SK-N-SH (cell line): ENCODE results near the gene LRRC15. TPM values are rescaled to one million over a fixed set of nuclear protein-coding genes. Genes with fewer than 3 reads are reported as not detected.

Source experiments
- CTCF ChIA-PET: fragments of 300-600, 350-600 bp; formaldehyde crosslinking; extraction: SDS; loops from one replicate; lab custom pipeline; 2021; lab: Yijun Ruan, JAX
- POLR2A ChIA-PET: fragments of 350-600 bp; sonication (Branson Sonifier 250); formaldehyde crosslinking; extraction: SDS; loops from one replicate; lab custom pipeline; 2020; ENCODE audit warnings: antibody characterized with exemption, inconsistent platforms; lab: Yijun Ruan, JAX
- DNase-seq: peaks from one replicate; pipeline ENCODE4 v3.0.0; 2012
- H2AFZ ChIP-seq: fragments of 200-600 bp; sonication (generic); 2 replicates; pipeline ENCODE4 v1.8.1; 2016; ENCODE audit warnings: antibody characterized with exemption, mild to moderate bottlenecking, low read depth
- H3F3A ChIP-seq: fragments of 200-600 bp; sonication (generic); replicated peaks from 2 replicates; pipeline ENCODE3; 2016; ENCODE audit warnings: antibody characterized with exemption, mild to moderate bottlenecking; ENCODE audit not compliant: insufficient read depth
- H3K27ac ChIP-seq, 2 experiments: fragments of 200-500 bp in 1 of 2; fragments of 200-600 bp in 1 of 2; sonication (Bioruptor generic) in 1 of 2; sonication (generic), shearing (Covaris generic) in 1 of 2; 2 replicates each; pipeline versions ENCODE4 v1.5.1 to v1.6.1; 2014 to 2016; ENCODE audit warnings: low read depth in 2 of 2, inconsistent platforms in 1 of 2, low read length in 1 of 2, mild to moderate bottlenecking in 1 of 2, mixed read lengths in 1 of 2
- H3K27me3 ChIP-seq: fragments of 200-600 bp; sonication (generic), shearing (Covaris generic); 2 replicates; pipeline ENCODE4 v1.6.1; 2016; ENCODE audit warnings: mixed run types; ENCODE audit not compliant: insufficient read depth
- H3K36me3 ChIP-seq, 2 experiments: fragments of 200-500 bp in 1 of 2; fragments of 200-600 bp in 1 of 2; sonication (Bioruptor generic) in 1 of 2; sonication (generic) in 1 of 2; replicated peaks in 1 of 2; 2 replicates each; pipeline versions ENCODE3 to v1.5.1; 2014 to 2016; ENCODE audit warnings: low read length in 1 of 2, mild to moderate bottlenecking in 1 of 2; ENCODE audit not compliant: insufficient read depth in 2 of 2, control insufficient read depth in 1 of 2
- H3K4me1 ChIP-seq, 2 experiments: fragments of 200-500 bp in 1 of 2; fragments of 200-600 bp in 1 of 2; sonication (Bioruptor generic) in 1 of 2; sonication (generic), shearing (Covaris generic) in 1 of 2; 2 replicates each; pipeline versions ENCODE4 v1.5.1 to v1.6.1; 2014 to 2016; ENCODE audit warnings: low read depth in 1 of 2, low read length in 1 of 2, mixed run types in 1 of 2; ENCODE audit not compliant: insufficient read depth in 2 of 2, control insufficient read depth in 1 of 2
- H3K4me2 ChIP-seq: fragments of 200-600 bp; sonication (generic), shearing (Covaris generic); 2 replicates; pipeline ENCODE4 v1.6.1; 2017; ENCODE audit warnings: mixed run types
- H3K4me3 ChIP-seq, 2 experiments: fragments of 200-500 bp in 1 of 2; fragments of 200-600 bp in 1 of 2; sonication (Bioruptor generic) in 1 of 2; sonication (generic), shearing (Covaris generic) in 1 of 2; 2 replicates each; pipeline versions ENCODE4 v1.5.1 to v1.8.1; 2014 to 2016; ENCODE audit warnings: low read depth in 2 of 2, inconsistent platforms in 1 of 2, low read length in 1 of 2, mild to moderate bottlenecking in 1 of 2, mixed read lengths in 1 of 2, moderate library complexity in 1 of 2
- H3K79me2 ChIP-seq: fragments of 200-600 bp; sonication (generic); 2 replicates; pipeline ENCODE4 v1.8.1; 2017; ENCODE audit warnings: mild to moderate bottlenecking; ENCODE audit not compliant: insufficient read depth
- H3K9ac ChIP-seq: fragments of 200-600 bp; sonication (generic); 2 replicates; pipeline ENCODE4 v1.6.1; 2017; ENCODE audit warnings: mixed run types
- H3K9me2 ChIP-seq: fragments of 200-600 bp; sonication (generic); 2 replicates; pipeline ENCODE4 v1.6.1; 2017; ENCODE audit warnings: mixed run types
- H3K9me3 ChIP-seq: fragments of 200-600 bp; sonication (generic); 2 replicates; pipeline ENCODE4 v1.6.1; 2017; ENCODE audit warnings: mixed run types, mild to moderate bottlenecking, moderate library complexity
- H4K20me1 ChIP-seq: fragments of 200-600 bp; sonication (generic); 2 replicates; pipeline ENCODE4 v1.6.1; 2017; ENCODE audit warnings: mild to moderate bottlenecking, mixed run types; ENCODE audit not compliant: insufficient read depth
- NFIC ChIP-seq: IDR thresholded peaks from 2 replicates; pipeline ENCODE4 v1.4.0; 2012; ENCODE audit warnings: borderline replicate concordance
- RFX5 ChIP-seq: IDR thresholded peaks from 2 replicates; pipeline ENCODE4 v1.6.1; 2012; ENCODE audit warnings: mild to moderate bottlenecking, improper control_type of control experiment, low read length
- RXRA ChIP-seq: IDR thresholded peaks from 2 replicates; pipeline ENCODE4 v1.4.0; 2012; ENCODE audit warnings: low read depth, mild to moderate bottlenecking, borderline replicate concordance
- TCF12 ChIP-seq: IDR thresholded peaks from 2 replicates; pipeline ENCODE4 v1.4.0; 2012
- YY1 ChIP-seq: IDR thresholded peaks from 2 replicates; pipeline ENCODE4 v1.4.0; 2012; ENCODE audit warnings: low read depth, mild to moderate bottlenecking
- WGBS: methylation state at CpG from one replicate; pipeline ENCODE4 v1.1.6; 2017; ENCODE audit warnings: low lambda C conversion rate; 5-methylcytosine and 5-hydroxymethylcytosine counted together
- polyA plus RNA-seq, 3 experiments: library from polyadenylated mRNA; depleted of rRNA; stranded (reverse); fragments of >200 nt; gene quantifications; 2 replicates each; pipeline ENCODE4 v1.2.3, GENCODE V29; 2012
- TF ChIP-seq, protein P1 (sequence below): IDR thresholded peaks from 2 replicates; pipeline ENCODE4 v1.4.0; 2012; ENCODE audit warnings: low read depth
- TF ChIP-seq, protein P2 (sequence below): fragments of 200-600 bp; sonication (generic); IDR thresholded peaks from 2 replicates; pipeline ENCODE4 v1.6.1; 2017; ENCODE audit warnings: antibody characterized with exemption, mild to moderate bottlenecking, moderate library complexity
- TF ChIP-seq, protein P3 (sequence below): IDR thresholded peaks from 2 replicates; pipeline ENCODE4 v1.6.1; 2012; ENCODE audit warnings: mild to moderate bottlenecking, low read depth, low read length, moderate library complexity
- TF ChIP-seq, protein P4 (sequence below): fragments of 150-350 bp; IDR thresholded peaks from 2 replicates; pipeline ENCODE4 v1.6.1; 2017; ENCODE audit warnings: antibody characterized with exemption, low read length, low read depth, borderline replicate concordance

LRRC15 gene
- polyA plus RNA-seq, 1 of the 3 experiments (the other 2 are of a cell fraction) = 0.02 TPM

DNA sequence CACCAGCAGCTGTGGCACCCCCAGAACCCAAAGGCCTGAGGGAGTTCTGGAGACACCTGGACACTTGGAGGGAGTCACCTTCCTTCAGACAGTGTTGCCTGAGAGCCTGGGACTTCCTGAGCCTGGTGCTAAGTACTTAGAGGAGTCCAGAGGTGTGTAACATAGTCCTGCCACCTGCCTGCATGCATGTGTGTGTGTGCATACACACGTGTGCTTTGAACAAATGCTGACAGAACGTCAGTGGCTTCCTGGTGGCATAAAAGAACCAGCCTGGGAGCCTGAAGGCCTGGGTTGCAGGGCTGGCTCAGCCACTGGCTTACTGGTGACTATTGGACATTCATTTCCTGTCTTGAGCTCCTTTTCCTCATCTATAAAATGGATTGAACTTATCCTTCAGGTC is 15.2 kb downstream of the LRRC15 start (continued):
- TF ChIP-seq, protein P1, sequence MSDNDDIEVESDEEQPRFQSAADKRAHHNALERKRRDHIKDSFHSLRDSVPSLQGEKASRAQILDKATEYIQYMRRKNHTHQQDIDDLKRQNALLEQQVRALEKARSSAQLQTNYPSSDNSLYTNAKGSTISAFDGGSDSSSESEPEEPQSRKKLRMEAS = no peak
- TF ChIP-seq TCF12 (no peak), YY1 (no peak), RXRA (no peak), RFX5 (no peak)
- TF ChIP-seq, all 33 proteins: peak for 0

DNA sequence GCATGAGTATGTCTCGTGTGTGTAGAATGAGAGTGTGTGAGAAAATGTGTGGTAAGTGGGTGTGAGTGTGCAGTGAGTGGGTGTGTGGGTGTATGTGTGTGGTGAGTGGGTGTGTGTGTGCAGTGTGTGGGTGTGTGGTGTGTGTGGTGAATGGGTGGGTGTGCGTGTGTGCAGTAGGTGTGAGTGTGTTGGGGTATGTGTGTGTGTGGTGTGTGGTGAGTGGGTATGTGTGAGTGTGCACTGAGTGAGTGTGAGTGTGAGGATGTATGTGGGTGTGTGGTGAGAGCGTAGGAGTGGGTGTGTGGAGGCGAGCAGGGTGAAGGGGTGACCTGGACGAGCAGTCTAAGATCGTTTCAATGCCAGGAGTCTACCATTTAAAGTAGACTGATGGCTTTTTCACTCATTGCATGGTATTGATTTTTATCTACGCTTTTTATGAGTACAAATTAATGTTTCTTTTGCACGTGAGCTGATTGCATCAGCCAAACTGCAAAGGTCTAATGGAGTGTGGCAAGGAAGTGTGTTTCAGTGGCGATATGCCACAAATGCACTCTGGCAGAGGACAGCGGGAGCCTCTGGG is 16.8 kb downstream of the LRRC15 start:
- no peaks in the 10 kb centered on the region for H3K9me2 ChIP-seq
- WGBS = 85% methylated on average over 10 of the region's 10 CpGs
- peaks cover 7% of the 10 kb centered on the region; the same call in 1 of the 2 replicates for H3K27me3 ChIP-seq
- no peaks in the 10 kb centered on the region for H3K79me2 ChIP-seq
- no peak overlapping the region for H3K9ac ChIP-seq
- no peaks in the 10 kb centered on the region for H3K36me3 ChIP-seq
- CTCF ChIA-PET = interaction anchor here (5.5 kb wide), 1 partner anchor 8 kb away, joined by 39 read pairs; no protein-coding TSS in a partner anchor
- no peak overlapping the region for H3K4me2 ChIP-seq
- H4K20me1 ChIP-seq = no peaks in the 10 kb centered on the region
- no peak overlapping the region for H3K4me3 ChIP-seq
- POLR2A ChIA-PET = no interaction called here
- H3K4me1 ChIP-seq = peaks cover 4 to 5% of the 10 kb centered on the region in 2 experiments; a peak in 2 of 4 replicates
- H3F3A ChIP-seq = peaks cover 6% of the 10 kb centered on the region
- H3K27ac ChIP-seq = no peak overlapping the region
- H2AFZ ChIP-seq = no peak overlapping the region
- no peaks in the 10 kb centered on the region for H3K9me3 ChIP-seq
- DNase-seq = no peak
- TF ChIP-seq, protein P2, sequence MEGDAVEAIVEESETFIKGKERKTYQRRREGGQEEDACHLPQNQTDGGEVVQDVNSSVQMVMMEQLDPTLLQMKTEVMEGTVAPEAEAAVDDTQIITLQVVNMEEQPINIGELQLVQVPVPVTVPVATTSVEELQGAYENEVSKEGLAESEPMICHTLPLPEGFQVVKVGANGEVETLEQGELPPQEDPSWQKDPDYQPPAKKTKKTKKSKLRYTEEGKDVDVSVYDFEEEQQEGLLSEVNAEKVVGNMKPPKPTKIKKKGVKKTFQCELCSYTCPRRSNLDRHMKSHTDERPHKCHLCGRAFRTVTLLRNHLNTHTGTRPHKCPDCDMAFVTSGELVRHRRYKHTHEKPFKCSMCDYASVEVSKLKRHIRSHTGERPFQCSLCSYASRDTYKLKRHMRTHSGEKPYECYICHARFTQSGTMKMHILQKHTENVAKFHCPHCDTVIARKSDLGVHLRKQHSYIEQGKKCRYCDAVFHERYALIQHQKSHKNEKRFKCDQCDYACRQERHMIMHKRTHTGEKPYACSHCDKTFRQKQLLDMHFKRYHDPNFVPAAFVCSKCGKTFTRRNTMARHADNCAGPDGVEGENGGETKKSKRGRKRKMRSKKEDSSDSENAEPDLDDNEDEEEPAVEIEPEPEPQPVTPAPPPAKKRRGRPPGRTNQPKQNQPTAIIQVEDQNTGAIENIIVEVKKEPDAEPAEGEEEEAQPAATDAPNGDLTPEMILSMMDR = no peak
- TF ChIP-seq, protein P3, sequence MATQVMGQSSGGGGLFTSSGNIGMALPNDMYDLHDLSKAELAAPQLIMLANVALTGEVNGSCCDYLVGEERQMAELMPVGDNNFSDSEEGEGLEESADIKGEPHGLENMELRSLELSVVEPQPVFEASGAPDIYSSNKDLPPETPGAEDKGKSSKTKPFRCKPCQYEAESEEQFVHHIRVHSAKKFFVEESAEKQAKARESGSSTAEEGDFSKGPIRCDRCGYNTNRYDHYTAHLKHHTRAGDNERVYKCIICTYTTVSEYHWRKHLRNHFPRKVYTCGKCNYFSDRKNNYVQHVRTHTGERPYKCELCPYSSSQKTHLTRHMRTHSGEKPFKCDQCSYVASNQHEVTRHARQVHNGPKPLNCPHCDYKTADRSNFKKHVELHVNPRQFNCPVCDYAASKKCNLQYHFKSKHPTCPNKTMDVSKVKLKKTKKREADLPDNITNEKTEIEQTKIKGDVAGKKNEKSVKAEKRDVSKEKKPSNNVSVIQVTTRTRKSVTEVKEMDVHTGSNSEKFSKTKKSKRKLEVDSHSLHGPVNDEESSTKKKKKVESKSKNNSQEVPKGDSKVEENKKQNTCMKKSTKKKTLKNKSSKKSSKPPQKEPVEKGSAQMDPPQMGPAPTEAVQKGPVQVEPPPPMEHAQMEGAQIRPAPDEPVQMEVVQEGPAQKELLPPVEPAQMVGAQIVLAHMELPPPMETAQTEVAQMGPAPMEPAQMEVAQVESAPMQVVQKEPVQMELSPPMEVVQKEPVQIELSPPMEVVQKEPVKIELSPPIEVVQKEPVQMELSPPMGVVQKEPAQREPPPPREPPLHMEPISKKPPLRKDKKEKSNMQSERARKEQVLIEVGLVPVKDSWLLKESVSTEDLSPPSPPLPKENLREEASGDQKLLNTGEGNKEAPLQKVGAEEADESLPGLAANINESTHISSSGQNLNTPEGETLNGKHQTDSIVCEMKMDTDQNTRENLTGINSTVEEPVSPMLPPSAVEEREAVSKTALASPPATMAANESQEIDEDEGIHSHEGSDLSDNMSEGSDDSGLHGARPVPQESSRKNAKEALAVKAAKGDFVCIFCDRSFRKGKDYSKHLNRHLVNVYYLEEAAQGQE = no peak
- TF ChIP-seq, protein P4, sequence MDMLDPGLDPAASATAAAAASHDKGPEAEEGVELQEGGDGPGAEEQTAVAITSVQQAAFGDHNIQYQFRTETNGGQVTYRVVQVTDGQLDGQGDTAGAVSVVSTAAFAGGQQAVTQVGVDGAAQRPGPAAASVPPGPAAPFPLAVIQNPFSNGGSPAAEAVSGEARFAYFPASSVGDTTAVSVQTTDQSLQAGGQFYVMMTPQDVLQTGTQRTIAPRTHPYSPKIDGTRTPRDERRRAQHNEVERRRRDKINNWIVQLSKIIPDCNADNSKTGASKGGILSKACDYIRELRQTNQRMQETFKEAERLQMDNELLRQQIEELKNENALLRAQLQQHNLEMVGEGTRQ = no peak
- TF ChIP-seq NFIC = no peak
